ENCODE results near the gene ECEL1.
"Not testable (repeated sequence)": the region's sequence is repeated elsewhere in the genome, so short reads cannot be mapped to it uniquely, and the experiment has no call there.

Gene ECEL1

GRCh38 chr2:232458051-232458660, 29.5 kb downstream of the ECEL1 start:
- DNase-seq, result no peak

- no peak for DNase-seq
Measured at GRCh38 chr2:232457121-232458011, 30.3 kb downstream of the ECEL1 start.

GRCh38 chr2:232456296-232457120, 31.1 kb downstream of the ECEL1 start:
- no peak for DNase-seq

- DNase-seq, result no peak
Measured at GRCh38 chr2:232455426-232456255, 32.0 kb downstream of the ECEL1 start, which contains the start of gene ALPI. Gene ALPI, plus strand, starts transcription at chr2:232456153. Its CDS starts 47 bp downstream, at chr2:232456200.

GRCh38 chr2:232454630-232455029, 33.0 kb downstream of the ECEL1 start:
- DNase-seq, result no peak

- not testable (repeated sequence) for DNase-seq
Measured at GRCh38 chr2:232451645-232452044, 36.0 kb downstream of the ECEL1 start.

GRCh38 chr2:232449964-232450363, 37.7 kb downstream of the ECEL1 start:
- peak in 1 of 2 experiments; percentile 44 for DNase-seq

- DNase-seq, result no peak
Measured at GRCh38 chr2:232448304-232448690, 39.3 kb downstream of the ECEL1 start.

- DNase-seq, result no peak
Measured at GRCh38 chr2:232447638-232448303, 39.9 kb downstream of the ECEL1 start.

GRCh38 chr2:232447091-232447620, 40.5 kb downstream of the ECEL1 start:
- no peak for DNase-seq

- DNase-seq, result not testable (repeated sequence)
Measured at GRCh38 chr2:232446266-232446777, 41.3 kb downstream of the ECEL1 start.

GRCh38 chr2:232445149-232445885, 42.3 kb downstream of the ECEL1 start:
- DNase-seq, result not testable (repeated sequence)

- DNase-seq, result peak; percentile 47 to 63
Measured at GRCh38 chr2:232444409-232445148, 43.1 kb downstream of the ECEL1 start.

- not testable (repeated sequence) for DNase-seq
Measured at GRCh38 chr2:232443669-232444408, 43.8 kb downstream of the ECEL1 start.

- not testable (repeated sequence) for DNase-seq
Measured at GRCh38 chr2:232443047-232443446, 44.6 kb downstream of the ECEL1 start.

GRCh38 chr2:232442431-232442830, 45.2 kb downstream of the ECEL1 start:
- not testable (repeated sequence) for DNase-seq

- not testable (repeated sequence) for DNase-seq
Measured at GRCh38 chr2:232441922-232442321, 45.7 kb downstream of the ECEL1 start.

GRCh38 chr2:232441147-232441651, 46.4 kb downstream of the ECEL1 start:
- no peak for DNase-seq
